H1 (cell line): ENCODE data around the gene SLC9C1. TPM values are rescaled to one million over a fixed set of nuclear protein-coding genes. Genes with fewer than 3 reads are reported as not detected.
A peak's percentile ranks its signal among the peaks of the same experiment; 100 is the strongest.

Experiments
- CTCF ChIA-PET: fragments of 300-600 bp; sonication (Branson Sonifier 250); formaldehyde crosslinking; loops from one replicate; lab custom pipeline; 2021; ENCODE audit not compliant: partially characterized antibody; lab: Charles Lee
- POLR2A ChIA-PET: fragments of 300-600 bp; sonication (Branson Sonifier 250); formaldehyde crosslinking; loops from one replicate; lab custom pipeline; 2021; ENCODE audit warnings: inconsistent platforms; ENCODE audit not compliant: partially characterized antibody; lab: Charles Lee
- DNase-seq, 2 experiments: peaks; one replicate each; pipeline versions ENCODE4 v3.0.0 to v3.0.0-alpha.2; 2010 to 2022; ENCODE audit warnings: low spot score in 2 of 2, low read depth in 1 of 2, mixed read lengths in 1 of 2
- FAIRE-seq: peaks from 2 replicates; lab custom pipeline; 2011; peaks lifted over from hg19 to GRCh38; lab: Jason Lieb, UNC
- H2AFZ ChIP-seq: 2 replicates; pipeline ENCODE4 v1.8.1; 2012; ENCODE audit warnings: low read length, inconsistent platforms
- H2AK5ac ChIP-seq: 2 replicates; pipeline ENCODE4 v1.6.1; 2013; ENCODE audit warnings: low read depth, low read length
- H2BK120ac ChIP-seq: replicated peaks from 2 replicates; pipeline ENCODE3; 2013; ENCODE audit warnings: low read depth, low read length, inconsistent platforms
- H2BK12ac ChIP-seq: 2 replicates; pipeline ENCODE4 v1.6.1; 2013; ENCODE audit warnings: low read depth, low read length
- H2BK15ac ChIP-seq: 2 replicates; pipeline ENCODE4 v1.6.1; 2013; ENCODE audit warnings: low read length
- H2BK20ac ChIP-seq: 2 replicates; pipeline ENCODE4 v1.6.1; 2013; ENCODE audit warnings: low read length
- H2BK5ac ChIP-seq: 2 replicates; pipeline ENCODE4 v1.6.1; 2013; ENCODE audit warnings: low read depth, low read length
- H3K14ac ChIP-seq: 2 replicates; pipeline ENCODE4 v1.6.1; 2013; ENCODE audit warnings: inconsistent platforms; ENCODE audit not compliant: insufficient read length
- H3K18ac ChIP-seq: 2 replicates; pipeline ENCODE4 v1.6.1; 2013; ENCODE audit warnings: low read length; ENCODE audit errors: extremely low read depth
- H3K23ac ChIP-seq: 2 replicates; pipeline ENCODE4 v1.6.1; 2013; ENCODE audit warnings: inconsistent platforms; ENCODE audit not compliant: insufficient read length
- H3K23me2 ChIP-seq: 2 replicates; pipeline ENCODE4 v1.6.1; 2013; ENCODE audit warnings: low read depth, low read length
- H3K27ac ChIP-seq: 2 replicates; pipeline ENCODE4 v1.6.1; 2011; ENCODE audit warnings: low read depth, low read length, inconsistent platforms
- H3K27me3 ChIP-seq, 4 experiments: replicated peaks in 1 of 4; 1 replicate in 1 of 4; 2 replicates in 3 of 4; pipeline versions ENCODE4 v1.6.1 to v1.8.1; 2011 to 2013; ENCODE audit warnings: low read length in 3 of 4, mild to moderate bottlenecking in 3 of 4, inconsistent platforms in 2 of 4, mixed read lengths in 2 of 4, moderate library complexity in 1 of 4; ENCODE audit not compliant: control insufficient read depth in 3 of 4, insufficient read depth in 3 of 4; ENCODE audit errors: extremely low read depth in 1 of 4
- H3K36me3 ChIP-seq, 4 experiments: 2 replicates each; pipeline versions ENCODE4 v1.6.1 to v1.8.1; 2011 to 2013; ENCODE audit warnings: mild to moderate bottlenecking in 4 of 4, low read length in 3 of 4, moderate library complexity in 2 of 4, control low read depth in 1 of 4, inconsistent platforms in 1 of 4; ENCODE audit not compliant: insufficient read depth in 4 of 4, control insufficient read depth in 2 of 4
- H3K4ac ChIP-seq: replicated peaks from 2 replicates; pipeline ENCODE3; 2013; ENCODE audit warnings: low read length, low read depth, mixed read lengths, inconsistent platforms; ENCODE audit not compliant: insufficient read length
- H3K4me1 ChIP-seq, 4 experiments: replicated peaks in 1 of 4; 1 replicate in 1 of 4; 2 replicates in 3 of 4; pipeline versions ENCODE4 v1.6.1 to v1.8.1; 2011 to 2013; ENCODE audit warnings: low read length in 3 of 4, inconsistent platforms in 2 of 4, mixed read lengths in 1 of 4; ENCODE audit not compliant: insufficient read depth in 4 of 4, control insufficient read depth in 3 of 4
- H3K4me2 ChIP-seq, 2 experiments: 2 replicates each; pipeline versions ENCODE4 v1.6.1 to v1.8.1; 2011 to 2013; ENCODE audit warnings: low read depth in 2 of 2, low read length in 2 of 2, control low read depth in 1 of 2, inconsistent platforms in 1 of 2, mild to moderate bottlenecking in 1 of 2; ENCODE audit not compliant: insufficient read depth in 1 of 2
- H3K4me3 ChIP-seq, 4 experiments: fragments of 200-600, 300-600 bp in 1 of 4; sonication (generic), shearing (Covaris generic), sonication (Bioruptor Twin) in 1 of 4; 2 replicates each; pipeline versions ENCODE4 v1.5.1 to v1.8.1; 2011 to 2016; ENCODE audit warnings: low read length in 4 of 4, low read depth in 3 of 4, control low read depth in 2 of 4, inconsistent platforms in 2 of 4, mild to moderate bottlenecking in 2 of 4, mixed read lengths in 1 of 4, moderate library complexity in 1 of 4; ENCODE audit not compliant: insufficient read depth in 2 of 4; ENCODE audit errors: extremely low read depth in 1 of 4
- H3K56ac ChIP-seq: replicated peaks from 2 replicates; pipeline ENCODE3; 2013; ENCODE audit warnings: low read depth, mild to moderate bottlenecking, mixed read lengths, low read length, inconsistent platforms; ENCODE audit not compliant: insufficient read length
- H3K79me1 ChIP-seq: 2 replicates; pipeline ENCODE4 v1.6.1; 2013; ENCODE audit warnings: low read depth, low read length, control low read depth
- H3K79me2 ChIP-seq, 2 experiments: 2 replicates each; pipeline versions ENCODE4 v1.6.1 to v1.8.1; 2012 to 2013; ENCODE audit warnings: low read length in 2 of 2, mild to moderate bottlenecking in 2 of 2, inconsistent platforms in 1 of 2; ENCODE audit not compliant: insufficient read depth in 2 of 2, control insufficient read depth in 1 of 2
- H3K9ac ChIP-seq, 4 experiments: replicated peaks in 1 of 4; 1 replicate in 1 of 4; 2 replicates in 3 of 4; pipeline versions ENCODE4 v1.6.1 to v1.8.1; 2011 to 2013; ENCODE audit warnings: low read depth in 3 of 4, low read length in 3 of 4, control low read depth in 2 of 4, mild to moderate bottlenecking in 2 of 4, moderate library complexity in 2 of 4, inconsistent platforms in 1 of 4; ENCODE audit errors: extremely low read depth in 1 of 4
- H3K9me3 ChIP-seq, 2 experiments: 2 replicates each; pipeline versions ENCODE4 v1.6.1 to v1.8.1; 2012 to 2013; ENCODE audit warnings: mild to moderate bottlenecking in 2 of 2, moderate library complexity in 2 of 2, control low read depth in 1 of 2, inconsistent platforms in 1 of 2, low read depth in 1 of 2, low read length in 1 of 2, mixed read lengths in 1 of 2; ENCODE audit not compliant: insufficient read depth in 2 of 2
- H4K20me1 ChIP-seq, 2 experiments: replicated peaks in 1 of 2; 2 replicates each; pipeline versions ENCODE3 to v1.8.1; 2011 to 2013; ENCODE audit warnings: inconsistent platforms in 2 of 2, low read length in 2 of 2, mild to moderate bottlenecking in 1 of 2; ENCODE audit not compliant: insufficient read depth in 2 of 2, control insufficient read depth in 1 of 2
- H4K5ac ChIP-seq: 2 replicates; pipeline ENCODE4 v1.6.1; 2013; ENCODE audit warnings: low read length, low read depth, mixed read lengths, inconsistent platforms; ENCODE audit not compliant: insufficient read length
- H4K8ac ChIP-seq: 2 replicates; pipeline ENCODE4 v1.8.0; 2013; ENCODE audit warnings: mild to moderate bottlenecking, moderate library complexity, low read length, inconsistent platforms; ENCODE audit not compliant: insufficient read depth; ENCODE audit errors: extremely low read depth
- H4K91ac ChIP-seq: replicated peaks from 2 replicates; pipeline ENCODE3; 2013; ENCODE audit warnings: low read length, mixed read lengths, inconsistent platforms; ENCODE audit not compliant: insufficient read length
- CHD1 ChIP-seq: IDR thresholded peaks from 2 replicates; pipeline ENCODE4 v1.6.1; 2012; ENCODE audit warnings: low read depth, low read length, improper control_type of control experiment
- CTCF ChIP-seq, 3 experiments: IDR thresholded peaks; 1 replicate in 2 of 3; 2 replicates in 1 of 3; pipeline versions ENCODE4 v1.5.1 to v1.6.1; 2011; ENCODE audit warnings: low read length in 3 of 3, mild to moderate bottlenecking in 3 of 3, inconsistent platforms in 2 of 3, low read depth in 1 of 3, moderate library complexity in 1 of 3; ENCODE audit not compliant: insufficient read depth in 1 of 3; ENCODE audit errors: control extremely low read depth in 1 of 3
- RAD21 ChIP-seq, 2 experiments: IDR thresholded peaks in 1 of 2; conservative IDR thresholded peaks in 1 of 2; 2 replicates each; pipeline ENCODE4 v1.6.1; 2011; ENCODE audit warnings: low read depth in 2 of 2, low read length in 2 of 2, improper control_type of control experiment in 1 of 2, inconsistent platforms in 1 of 2, mild to moderate bottlenecking in 1 of 2, moderate library complexity in 1 of 2
- RXRA ChIP-seq: IDR thresholded peaks from 2 replicates; pipeline ENCODE4 v1.6.1; 2011; ENCODE audit warnings: low read depth, mild to moderate bottlenecking, low read length, moderate library complexity; ENCODE audit not compliant: insufficient read depth
- TAF7 ChIP-seq: optimal IDR thresholded peaks from 2 replicates; pipeline ENCODE3; 2011; ENCODE audit warnings: low read depth, mild to moderate bottlenecking, inconsistent platforms, low read length, moderate library complexity, borderline replicate concordance
- WGBS, 2 experiments: shearing (Covaris generic) in 1 of 2; methylation state at CpG; one replicate each; pipeline versions ENCODE4 v1.1.6 to v1.1.7; 2013 to 2015; ENCODE audit warnings: low lambda C conversion rate in 2 of 2, mixed read lengths in 2 of 2, inconsistent platforms in 1 of 2, low coverage in 1 of 2, missing lambda C conversion rate in 1 of 2; ENCODE audit not compliant: insufficient replicate concordance in 2 of 2, insufficient coverage in 1 of 2, insufficient read length in 1 of 2; ENCODE audit errors: extremely low coverage in 1 of 2, missing lambda C conversion rate in 1 of 2; 5-methylcytosine and 5-hydroxymethylcytosine counted together
- polyA plus RNA-seq, 7 experiments: library from polyadenylated mRNA; depleted of rRNA in 3 of 7; stranded (reverse) in 5 of 7; unstranded in 2 of 7; fragments of >200 nt in 5 of 7; fragments of 200-250 nt in 2 of 7; gene quantifications; 1 replicate in 5 of 7; 2 replicates in 1 of 7; 4 replicates in 1 of 7; pipeline versions ENCODE4 v1.2.1 to v1.2.3, GENCODE V29; 2011 to 2013; ENCODE audit warnings: missing spikeins in 2 of 7, mixed read lengths in 2 of 7
- total RNA-seq: library from RNA; stranded (reverse); fragmentation: NEBNext Ultra II Directional; extraction: Animal tissue kit (Norgen Biotek cat#: 25700); gene quantifications from 2 replicates; pipeline ENCODE4 v1.2.1, GENCODE V29; 2021

The SLC9C1 gene
- total and polyA plus RNA-seq, 2 of the 8 experiments (the other 6 are each of a cell fraction or from before 2014, with no cell fraction given) = 0.15 to 0.24 TPM

DNA sequence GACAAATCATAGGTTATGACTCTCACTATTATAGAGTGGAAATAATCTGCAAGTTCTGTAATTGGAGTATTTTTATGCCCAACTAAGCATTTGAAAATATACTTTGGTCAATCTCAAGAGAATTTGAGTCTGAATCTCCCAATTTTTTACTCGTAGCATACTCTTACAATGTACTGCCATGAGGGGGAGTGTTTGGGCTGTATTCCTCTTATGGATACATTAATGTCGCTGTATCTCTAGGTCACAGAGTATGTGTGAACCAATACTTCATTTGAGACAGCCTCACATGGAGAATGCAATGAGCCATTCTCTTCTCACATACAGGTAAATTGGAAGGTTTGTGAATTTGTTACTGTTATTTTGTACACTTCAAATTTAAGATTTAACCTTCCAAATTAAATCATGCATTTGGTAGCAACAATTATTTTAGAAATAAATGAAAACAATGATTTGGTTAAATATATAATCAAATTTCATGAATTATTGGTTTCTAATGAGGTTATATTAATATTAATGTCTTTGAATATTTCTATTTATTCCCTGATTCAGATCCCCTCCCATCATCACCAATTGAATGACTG lies 33.4 kb upstream of the SLC9C1 start:
- H3K18ac ChIP-seq = no peak overlapping the region
- peaks cover 0 to 4% of the 10 kb centered on the region in 2 experiments; a peak in 1 of 4 replicates for H3K79me2 ChIP-seq
- no peaks in the 10 kb centered on the region for H4K20me1 ChIP-seq
- POLR2A ChIA-PET = no interaction called here
- no peak overlapping the region for H2BK120ac ChIP-seq
- no peak overlapping the region for H2BK12ac ChIP-seq
- H3K9me3 ChIP-seq = no peaks in the 10 kb centered on the region
- no peak overlapping the region for H2BK20ac ChIP-seq
- H4K8ac ChIP-seq = no peak overlapping the region
- FAIRE-seq (peak; percentile 91), DNase-seq (no peak)
- no peaks in the 10 kb centered on the region; the same call in 1 of the 2 replicates for H3K79me1 ChIP-seq
- H4K91ac ChIP-seq = no peak overlapping the region
- no peak overlapping the region for H2BK5ac ChIP-seq
- TF ChIP-seq RXRA (no peak), TAF7 (no peak), CHD1 (no peak), CTCF (IDR thresholded peaks at IDR 0.05; ENCODE audit: control extremely low read depth in 1 of 3, insufficient read depth in 1 of 3, low read depth in 1 of 3, low read length in 3 of 3) (peak in 2 of 3 experiments; percentile 55 to 57; a peak in 2 of 4 replicates), RAD21 (IDR thresholded peaks at IDR 0.05 in 1 of 2, conservative IDR thresholded peaks at IDR 0.05 in 1 of 2; ENCODE audit: low read depth in 2 of 2, low read length in 2 of 2) (peak; percentile 83 to 91)
- CTCF ChIA-PET = interaction anchor here (0.8 to 2.6 kb wide), 8 partner anchors 8 to 216 kb away, joined by 3 to 15 read pairs (median 5); partner anchors contain the start of gene SLC9C1
- no peak overlapping the region for H3K23ac ChIP-seq
- H3K4me3 ChIP-seq = no peak overlapping the region
- H3K14ac ChIP-seq = no peak overlapping the region
- peaks cover 0 to 3% (median under 1%) of the 10 kb centered on the region in 4 experiments; a peak in 1 of 7 replicates for H3K4me1 ChIP-seq
- H2AFZ ChIP-seq = no peak overlapping the region
- H3K56ac ChIP-seq = no peak overlapping the region
- H3K23me2 ChIP-seq = no peaks in the 10 kb centered on the region
- H2AK5ac ChIP-seq = no peak overlapping the region
- H3K27ac ChIP-seq = no peak overlapping the region
- H3K27me3 ChIP-seq = no peaks in the 10 kb centered on the region
- H2BK15ac ChIP-seq = no peak overlapping the region
- H3K4ac ChIP-seq = no peak overlapping the region
- H3K4me2 ChIP-seq = no peak overlapping the region
- no peak overlapping the region for H3K9ac ChIP-seq
- no peaks in the 10 kb centered on the region for H3K36me3 ChIP-seq
- WGBS, 2 experiments = 55% methylated on average over 2 of the region's 2 CpGs; no CpG with 5 or more reads in 1 of the 2 experiments
- H4K5ac ChIP-seq = no peak overlapping the region
